HG02678 (cell line): Measurements from ENCODE around the gene BRS3.
"Not testable (repeated sequence)": the region's sequence is repeated elsewhere in the genome, so short reads cannot be mapped to it uniquely, and the experiment has no call there.

ENCODE experiments used
- ATAC-seq: cut with Tn5 transposase; IDR thresholded peaks from one replicate; pipeline ENCODE4 v1.9.1; 2021; ENCODE audit warnings: mild to moderate bottlenecking, moderate library complexity; ENCODE audit not compliant: unreplicated experiment

The BRS3 gene

DNA sequence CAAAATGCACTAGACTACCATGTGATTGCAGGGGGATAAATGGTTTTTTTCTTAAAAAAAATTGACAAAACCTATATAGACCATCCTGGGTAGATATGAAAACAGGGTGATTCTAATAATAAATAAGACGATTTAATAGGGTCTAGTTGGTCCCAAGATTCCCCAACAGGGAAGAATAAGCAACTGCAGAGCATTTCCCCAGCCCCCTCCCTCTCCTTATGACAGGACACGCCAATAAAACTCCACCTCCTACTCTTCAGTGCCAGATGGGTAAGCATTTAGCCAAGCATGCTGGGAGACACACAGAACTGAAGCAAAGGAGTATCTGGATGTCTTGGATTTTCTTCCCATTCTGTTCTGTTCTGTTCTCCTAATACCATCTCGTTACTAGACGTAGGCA is at the start of gene BRS3:
TSS of gene BRS3 (plus strand) at position 301 of the 400 bp plus-strand sequence. CDS start 168 bp downstream, outside the sequence.
- ATAC-seq, result no peak

DNA sequence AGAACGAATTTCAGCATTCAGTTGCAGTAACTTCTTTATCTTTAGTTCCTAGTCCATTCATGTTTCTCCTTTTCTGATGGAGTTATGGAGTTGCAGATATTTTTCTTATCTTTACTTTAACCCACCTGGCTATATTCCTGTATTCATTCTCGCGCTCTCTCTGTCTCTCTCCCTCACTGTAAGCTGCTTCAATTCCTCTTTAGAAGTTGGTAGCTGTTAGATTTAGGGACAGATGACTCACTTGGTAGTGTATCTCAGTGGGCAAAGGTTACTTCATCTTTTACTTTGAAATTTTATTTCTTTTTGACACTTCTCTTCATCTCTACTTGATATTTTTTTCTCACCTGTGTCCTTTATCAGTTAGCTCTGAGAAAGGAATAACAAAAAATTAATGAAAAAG is 49.6 kb upstream of the BRS3 start:
- no peak for ATAC-seq

DNA sequence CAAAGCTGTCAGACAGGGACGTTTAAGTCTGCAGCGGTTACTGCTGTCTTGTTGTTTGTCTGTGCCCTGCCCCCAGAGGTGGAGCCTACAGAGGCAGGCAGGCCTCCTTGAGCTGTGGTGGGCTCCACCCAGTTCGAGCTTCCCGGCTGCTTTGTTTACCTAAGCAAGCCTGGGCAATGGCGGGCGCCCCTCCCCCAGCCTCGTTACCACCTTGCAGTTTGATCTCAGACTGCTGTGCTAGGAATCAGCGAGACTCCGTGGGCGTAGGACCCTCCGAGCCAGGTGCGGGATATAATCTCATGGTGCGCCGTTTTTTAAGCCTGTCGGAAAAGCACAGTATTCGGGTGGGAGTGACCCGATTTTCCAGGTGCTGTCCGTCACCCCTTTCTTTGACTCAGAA is 42.1 kb upstream of the BRS3 start:
- not testable (repeated sequence) for ATAC-seq

DNA sequence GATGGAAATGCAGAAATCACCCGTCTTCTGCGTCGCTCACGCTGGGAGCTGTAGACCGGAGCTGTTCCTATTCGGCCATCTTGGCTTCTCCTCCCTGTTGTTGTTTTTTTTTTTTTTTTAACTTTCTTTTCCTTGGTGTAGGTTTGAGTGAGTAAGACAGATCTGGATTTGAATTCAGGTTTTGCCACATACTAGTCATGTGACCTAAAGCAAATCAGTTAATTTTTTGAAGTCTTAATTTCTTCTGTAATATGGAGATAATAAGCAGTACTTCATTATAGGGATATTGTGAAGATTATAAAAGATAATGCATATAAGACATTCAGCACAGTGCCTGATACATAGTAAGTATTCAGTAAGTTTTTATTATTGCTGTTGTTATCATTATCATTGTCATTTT is 41.5 kb upstream of the BRS3 start:
- ATAC-seq, result no peak

- no peak for ATAC-seq
Observed at GRCh38 chrX:136447308-136447707, 40.4 kb upstream of the BRS3 start.

DNA sequence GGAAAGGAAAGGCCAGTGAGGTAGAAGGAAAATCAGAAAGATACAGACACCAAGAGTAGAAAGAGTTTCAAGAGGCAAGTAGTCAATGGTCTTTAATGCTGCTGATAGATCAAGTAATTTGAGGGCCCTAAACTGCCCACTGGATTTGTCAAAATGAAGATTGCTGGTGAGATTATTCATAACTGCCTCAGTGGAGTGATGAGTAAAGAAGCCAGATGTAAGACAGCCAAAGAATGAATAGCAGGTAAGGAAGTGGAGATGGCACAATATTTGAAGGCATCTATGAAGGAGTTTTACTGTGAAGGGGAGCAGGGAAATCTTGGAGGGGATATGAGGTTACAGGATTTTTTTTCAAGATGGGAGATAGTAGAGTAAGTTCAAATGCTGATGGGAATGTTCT is 39.8 kb upstream of the BRS3 start:
- no peak for ATAC-seq

DNA sequence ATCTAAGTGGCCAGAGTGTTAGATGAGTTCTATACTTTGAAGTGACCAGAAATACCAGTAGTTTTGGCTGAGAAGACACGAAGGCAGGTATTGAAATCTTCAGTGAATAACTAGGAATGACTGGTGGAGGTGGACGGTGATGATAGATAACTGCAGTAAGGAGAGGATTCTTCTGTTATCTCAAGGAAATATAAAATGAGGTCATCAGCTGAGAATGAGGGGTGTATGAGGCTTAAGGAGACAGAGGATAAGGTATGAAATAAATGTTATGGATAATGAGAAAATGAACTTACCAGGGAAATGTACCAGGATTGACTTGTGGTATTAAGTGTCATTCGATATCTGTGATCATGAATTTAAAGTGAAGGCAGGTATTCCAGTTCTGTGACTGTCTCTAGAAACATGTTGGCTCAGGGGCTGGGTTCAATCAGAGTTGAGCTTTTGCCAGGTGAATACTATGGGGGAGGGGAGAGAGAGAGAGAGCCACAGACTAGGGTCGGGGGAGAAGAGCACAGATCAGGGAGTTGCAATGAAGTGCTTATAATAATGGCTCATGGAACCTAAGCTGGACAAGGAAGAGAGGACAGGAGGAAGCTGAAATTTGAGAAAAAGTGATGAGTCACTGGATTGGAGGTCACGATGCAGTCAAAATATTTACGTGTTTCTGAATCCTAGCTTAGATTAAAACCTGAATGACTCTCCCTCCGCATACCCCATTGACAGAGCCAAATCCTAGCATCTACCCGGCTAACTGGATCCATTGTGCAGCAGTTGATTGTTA is 37.5 kb upstream of the BRS3 start:
- no peak for ATAC-seq

DNA sequence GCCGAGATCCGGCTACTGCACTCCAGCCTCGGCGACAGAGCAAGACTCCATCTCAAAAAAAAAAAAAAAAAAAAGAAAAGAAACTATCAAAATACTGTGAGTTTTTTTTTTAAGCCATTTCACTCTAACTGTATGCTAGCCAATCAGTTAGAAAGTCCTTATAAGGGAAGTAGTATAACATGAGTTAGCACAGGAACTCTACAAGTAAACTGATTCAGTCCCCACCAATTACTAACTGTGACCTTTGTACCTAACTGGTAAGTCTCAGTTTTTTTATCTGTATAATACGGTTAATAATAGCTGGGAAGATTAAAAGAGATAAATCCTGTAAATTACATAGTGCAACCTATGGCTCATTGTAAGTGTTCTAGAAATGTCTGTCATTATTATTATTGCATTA is 35.1 kb upstream of the BRS3 start:
- no peak for ATAC-seq

- no peak for ATAC-seq
Observed at GRCh38 chrX:136453114-136453513, 34.6 kb upstream of the BRS3 start.

- no peak for ATAC-seq
Observed at GRCh38 chrX:136453771-136454170, 34.0 kb upstream of the BRS3 start.

DNA sequence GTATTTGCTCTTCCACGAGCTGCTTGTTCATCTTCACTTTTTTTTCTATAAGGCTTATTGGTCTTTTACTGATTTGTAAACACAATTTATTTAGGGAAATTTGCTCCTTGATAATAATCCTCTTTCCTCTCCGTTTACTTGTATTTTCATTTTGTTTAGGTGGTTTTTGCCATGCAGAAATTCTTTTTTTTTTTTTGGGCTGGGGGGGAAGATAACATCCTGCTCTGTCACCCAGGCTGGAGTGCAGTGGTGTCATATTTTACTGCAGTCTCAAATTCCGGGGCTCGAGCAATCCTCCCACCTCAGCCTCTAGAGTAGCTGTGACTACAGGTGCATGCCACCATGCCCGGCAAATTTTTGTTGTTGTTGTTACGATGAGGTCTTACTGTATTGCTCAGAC is 31.6 kb upstream of the BRS3 start:
- ATAC-seq, result no peak

- no peak for ATAC-seq
Observed at GRCh38 chrX:136457303-136457917, 30.3 kb upstream of the BRS3 start.

DNA sequence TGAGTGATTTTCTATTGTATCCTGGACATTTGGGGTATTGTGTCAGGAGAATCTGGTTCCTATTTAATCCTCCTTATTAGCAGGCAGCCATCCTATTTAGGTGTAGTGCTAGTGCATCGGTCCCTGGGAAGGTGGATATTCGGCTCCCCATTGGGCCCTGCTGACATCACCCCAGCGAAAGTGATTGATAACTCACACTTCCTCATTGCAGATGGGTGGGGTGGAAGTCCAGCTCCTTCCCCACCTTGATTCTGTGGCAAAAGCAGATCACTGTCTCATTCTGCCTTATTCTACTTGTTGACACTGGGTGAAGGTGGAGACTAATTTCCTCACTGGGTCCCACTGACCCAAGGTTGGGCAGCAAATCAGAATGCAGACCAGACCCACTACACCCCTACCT is 23.2 kb upstream of the BRS3 start:
- ATAC-seq, result no peak

DNA sequence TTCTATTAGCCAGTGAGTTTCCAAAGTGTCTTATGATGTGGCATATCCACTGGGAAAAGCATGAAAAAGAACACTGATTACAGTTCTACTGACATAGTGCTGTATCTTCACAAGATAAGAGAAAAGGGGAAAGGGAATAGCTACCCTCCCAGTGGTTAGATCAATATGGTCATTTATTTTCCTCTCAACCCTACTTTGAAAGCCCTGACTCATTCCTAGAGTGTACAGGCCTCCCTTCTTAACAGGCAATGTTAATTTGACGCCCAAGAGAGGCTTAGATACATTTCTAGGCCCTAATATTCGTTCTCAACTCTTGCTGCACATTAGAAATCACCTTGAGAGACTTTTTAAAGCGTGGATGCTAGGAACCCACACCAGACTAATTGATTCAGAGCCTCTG is 20.4 kb upstream of the BRS3 start:
- ATAC-seq, result no peak

DNA sequence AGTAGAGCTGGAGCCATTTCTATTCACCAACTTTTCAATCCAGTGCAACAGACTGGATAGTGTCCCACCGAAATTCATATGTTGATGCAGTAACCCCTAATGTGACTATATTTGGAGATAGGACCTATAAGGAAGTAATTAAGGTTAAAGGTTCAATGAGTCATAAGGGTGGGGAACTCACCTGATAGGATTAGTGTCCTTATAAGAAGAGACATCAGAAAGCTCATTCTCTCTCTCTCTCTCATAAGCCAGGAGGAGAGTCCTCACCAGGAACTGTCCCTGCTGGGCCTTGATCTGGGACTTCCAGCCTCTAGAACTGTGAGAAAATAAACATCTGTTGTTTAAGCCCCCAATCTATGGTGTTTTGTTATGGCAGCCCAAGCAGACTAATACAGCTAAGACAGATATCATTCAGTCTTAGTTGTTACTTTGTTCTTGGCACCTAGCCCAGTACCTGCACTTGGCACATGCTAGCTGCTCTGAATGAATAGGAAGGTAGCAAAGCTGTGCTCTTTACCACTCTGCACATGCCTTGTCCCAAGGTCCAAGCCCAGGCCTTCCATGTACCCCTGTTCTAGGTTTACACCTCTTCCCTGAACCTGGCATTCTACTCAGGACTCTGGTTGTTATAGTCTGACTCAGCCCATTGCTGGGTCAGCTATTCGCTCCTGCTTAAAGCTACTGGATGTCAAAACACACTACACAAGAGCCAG is 19.2 kb upstream of the BRS3 start:
- ATAC-seq, result no peak

- ATAC-seq, result no peak
Observed at GRCh38 chrX:136473663-136474062, 14.1 kb upstream of the BRS3 start.

DNA sequence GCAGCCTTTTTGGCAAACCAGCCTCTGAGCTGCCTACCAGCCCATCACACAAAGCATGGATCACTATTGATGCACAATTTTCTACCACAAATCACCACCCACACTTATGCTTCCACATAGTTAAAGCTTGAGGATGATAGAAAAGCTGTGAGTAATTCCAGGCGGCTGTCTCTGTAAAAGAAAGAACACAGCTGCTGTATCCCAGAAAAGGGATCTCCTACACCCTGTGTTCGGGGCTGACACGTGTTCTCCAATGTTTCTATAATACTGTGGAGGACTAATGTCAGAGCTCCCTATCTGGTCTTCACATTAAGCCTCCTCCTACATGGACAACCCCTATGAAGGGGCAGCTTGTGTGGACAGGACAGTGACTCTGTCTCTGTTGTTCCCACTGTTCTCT is 12.5 kb upstream of the BRS3 start:
- no peak for ATAC-seq

GRCh38 chrX:136476501-136476900 is 11.2 kb upstream of the BRS3 start:
- no peak for ATAC-seq

GRCh38 chrX:136477026-136477425 is 10.7 kb upstream of the BRS3 start:
- no peak for ATAC-seq

- ATAC-seq, result no peak
Observed at GRCh38 chrX:136480383-136480782, 7.4 kb upstream of the BRS3 start.

DNA sequence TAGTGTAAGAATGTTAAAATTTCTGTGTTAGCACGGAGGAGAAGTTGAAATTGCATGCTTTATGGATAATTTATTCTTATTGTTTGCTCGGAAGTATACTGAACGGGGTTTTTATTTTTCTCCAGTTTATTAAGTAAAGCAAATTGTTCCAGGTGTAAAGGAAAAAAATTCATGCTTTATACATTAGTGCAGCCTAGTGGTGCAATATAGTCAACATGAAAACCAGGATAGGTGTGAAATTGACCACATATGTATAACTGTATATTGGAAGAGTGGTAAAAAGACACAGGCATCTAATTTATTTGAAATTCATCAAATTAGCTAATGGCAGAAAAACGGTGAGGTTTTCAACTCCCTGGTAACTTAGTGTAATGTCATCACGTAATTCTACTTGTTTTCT is 959 bp downstream of the BRS3 start:
- no peak for ATAC-seq

DNA sequence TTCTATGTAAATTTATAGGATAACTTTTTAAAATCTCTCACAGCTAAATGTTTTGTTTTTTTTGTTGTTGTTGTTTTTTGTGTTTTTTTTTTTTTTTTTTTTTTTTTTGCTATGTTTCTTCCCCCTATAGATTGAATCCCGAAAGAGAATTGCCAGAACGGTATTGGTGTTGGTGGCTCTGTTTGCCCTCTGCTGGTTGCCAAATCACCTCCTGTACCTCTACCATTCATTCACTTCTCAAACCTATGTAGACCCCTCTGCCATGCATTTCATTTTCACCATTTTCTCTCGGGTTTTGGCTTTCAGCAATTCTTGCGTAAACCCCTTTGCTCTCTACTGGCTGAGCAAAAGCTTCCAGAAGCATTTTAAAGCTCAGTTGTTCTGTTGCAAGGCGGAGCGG is 4.1 kb downstream of the BRS3 start:
- ATAC-seq, result no peak
